ENCODE measurements around the gene ENTPD1.

ENTPD1 gene

DNA sequence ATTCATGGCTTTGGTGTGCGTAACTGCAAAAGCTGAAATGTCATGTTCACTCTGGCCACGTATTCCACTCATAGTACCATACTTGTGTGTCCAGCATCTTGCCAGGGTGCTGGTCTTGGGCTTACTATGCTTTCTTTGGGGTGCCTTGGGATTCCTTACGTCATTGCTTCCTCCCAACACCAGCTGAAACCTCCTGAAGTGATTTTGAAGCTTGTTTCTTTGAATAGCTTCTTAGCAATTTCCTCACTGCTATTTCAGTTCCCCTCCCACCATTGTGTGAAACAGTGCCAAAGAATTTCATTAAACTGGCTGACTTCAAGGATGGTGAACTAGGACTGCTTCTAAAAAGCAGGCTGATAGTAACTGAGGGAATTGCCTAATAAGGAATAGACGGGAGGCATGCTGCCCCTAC, 36.9 kb downstream of the ENTPD1 start:
- POLR2A ChIA-PET = interaction anchor here (1.0 kb wide), 1 partner anchor 9 kb away, joined by 3 read pairs; no protein-coding TSS in a partner anchor
- no peak for DNase-seq (ENCODE audit: extremely low spot score)
- CTCF ChIA-PET = interaction anchor here (1.0 kb wide), 2 partner anchors 28 to 99 kb away, joined by 3 read pairs; partner anchors contain the start of gene TCTN3
- TF ChIP-seq, protein P1, sequence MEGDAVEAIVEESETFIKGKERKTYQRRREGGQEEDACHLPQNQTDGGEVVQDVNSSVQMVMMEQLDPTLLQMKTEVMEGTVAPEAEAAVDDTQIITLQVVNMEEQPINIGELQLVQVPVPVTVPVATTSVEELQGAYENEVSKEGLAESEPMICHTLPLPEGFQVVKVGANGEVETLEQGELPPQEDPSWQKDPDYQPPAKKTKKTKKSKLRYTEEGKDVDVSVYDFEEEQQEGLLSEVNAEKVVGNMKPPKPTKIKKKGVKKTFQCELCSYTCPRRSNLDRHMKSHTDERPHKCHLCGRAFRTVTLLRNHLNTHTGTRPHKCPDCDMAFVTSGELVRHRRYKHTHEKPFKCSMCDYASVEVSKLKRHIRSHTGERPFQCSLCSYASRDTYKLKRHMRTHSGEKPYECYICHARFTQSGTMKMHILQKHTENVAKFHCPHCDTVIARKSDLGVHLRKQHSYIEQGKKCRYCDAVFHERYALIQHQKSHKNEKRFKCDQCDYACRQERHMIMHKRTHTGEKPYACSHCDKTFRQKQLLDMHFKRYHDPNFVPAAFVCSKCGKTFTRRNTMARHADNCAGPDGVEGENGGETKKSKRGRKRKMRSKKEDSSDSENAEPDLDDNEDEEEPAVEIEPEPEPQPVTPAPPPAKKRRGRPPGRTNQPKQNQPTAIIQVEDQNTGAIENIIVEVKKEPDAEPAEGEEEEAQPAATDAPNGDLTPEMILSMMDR (IDR thresholded peaks at IDR 0.05; ENCODE audit: control extremely low read depth, extremely low read depth, low read depth, missing control alignments) = no peak

DNA sequence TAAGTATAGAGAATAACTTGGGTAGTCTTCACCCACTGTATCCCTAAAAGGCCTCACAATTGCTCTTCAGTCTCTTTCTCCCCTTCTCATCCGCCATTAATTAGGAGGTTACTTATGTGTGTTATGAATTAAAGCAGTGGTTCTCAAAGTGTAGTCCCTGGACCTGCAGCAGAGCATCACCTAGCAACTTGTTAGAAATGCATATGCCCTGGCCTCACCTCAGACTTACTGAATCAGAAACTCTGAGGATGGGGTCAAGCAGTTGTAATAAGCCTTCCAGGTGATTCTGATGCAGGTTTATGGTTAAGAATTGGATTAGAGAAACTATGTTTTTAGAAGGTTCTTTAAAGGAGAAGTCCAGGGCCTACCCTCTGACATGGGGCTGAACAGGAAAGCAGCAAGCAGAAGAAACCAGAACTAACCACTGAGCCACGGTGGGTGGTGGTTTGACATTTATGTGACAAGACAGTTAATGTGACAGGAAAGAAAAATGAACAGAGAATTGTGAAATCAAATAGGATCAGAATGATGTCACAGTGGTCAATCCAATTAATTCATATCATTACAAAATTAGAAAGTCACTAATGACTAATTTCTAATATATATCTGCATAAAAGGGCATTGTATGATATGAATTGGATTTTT, 37.6 kb downstream of the ENTPD1 start:
- POLR2A ChIA-PET = interaction anchor here (1.0 kb wide), 1 partner anchor 10 kb away, joined by 3 read pairs; no protein-coding TSS in a partner anchor
- CTCF ChIA-PET = interaction anchor here (1.0 to 5.7 kb wide), 5 partner anchors 11 to 100 kb away, joined by 3 to 36 read pairs (median 3); partner anchors contain the start of gene TCTN3
- TF ChIP-seq, protein P1 (IDR thresholded peaks at IDR 0.05; ENCODE audit: control extremely low read depth, extremely low read depth, low read depth, missing control alignments) = no peak
- no peak for DNase-seq (ENCODE audit: extremely low spot score)

DNA sequence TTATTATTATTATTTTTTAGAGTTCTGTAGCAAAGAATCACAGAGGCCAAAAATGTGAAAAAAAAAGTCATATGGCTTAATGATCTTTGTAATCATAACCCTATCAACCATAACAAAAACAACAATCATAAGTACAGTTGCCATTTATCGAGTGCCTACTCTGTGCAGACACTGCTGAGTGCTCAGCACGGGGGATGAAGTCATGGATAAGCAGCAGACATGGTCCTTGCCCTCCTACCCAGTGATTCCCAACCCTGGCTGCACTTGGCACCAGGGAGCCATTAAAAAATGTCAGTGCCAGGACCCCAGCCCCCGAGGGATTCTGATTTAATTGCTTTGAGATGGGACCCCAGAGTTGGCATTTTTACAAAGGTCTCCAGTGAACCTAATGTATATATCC, 38.2 kb downstream of the ENTPD1 start:
- POLR2A ChIA-PET = no interaction called here
- DNase-seq (ENCODE audit: extremely low spot score) = no peak
- TF ChIP-seq, protein P1 (IDR thresholded peaks at IDR 0.05; ENCODE audit: control extremely low read depth, extremely low read depth, low read depth, missing control alignments) = no peak
- CTCF ChIA-PET = interaction anchor here (1.0 to 5.7 kb wide), 5 partner anchors 10 to 100 kb away, joined by 3 to 36 read pairs (median 5); partner anchors contain the start of gene TCTN3

DNA sequence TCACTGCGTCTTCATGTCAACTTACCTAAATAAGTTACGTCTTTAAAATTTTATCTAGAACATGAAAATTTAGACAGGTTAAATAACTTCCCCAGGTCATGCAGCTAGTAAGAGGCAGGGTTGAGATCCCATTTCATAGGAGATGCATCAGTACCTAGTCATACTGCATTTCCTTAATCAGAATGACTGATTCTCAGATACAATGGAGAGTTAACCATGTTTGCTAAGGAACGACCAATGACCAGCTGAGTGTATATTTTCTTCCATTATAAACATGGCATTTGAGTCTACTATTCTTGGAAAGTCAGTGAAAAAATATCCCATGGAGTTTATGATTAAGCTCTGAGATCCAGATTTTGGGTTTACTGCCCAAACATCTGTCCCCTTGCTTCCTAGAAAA, 39.6 kb downstream of the ENTPD1 start:
- no peak for DNase-seq (ENCODE audit: extremely low spot score)
- TF ChIP-seq, protein P1 (IDR thresholded peaks at IDR 0.05; ENCODE audit: control extremely low read depth, extremely low read depth, low read depth, missing control alignments) = no peak
- POLR2A ChIA-PET = interaction anchor here (0.9 kb wide), 1 partner anchor 38 kb away, joined by 3 read pairs; no protein-coding TSS in a partner anchor
- CTCF ChIA-PET = interaction anchor here (0.6 to 5.7 kb wide), 16 partner anchors 8 to 102 kb away, joined by 3 to 36 read pairs (median 4); partner anchors contain the start of gene TCTN3

DNA sequence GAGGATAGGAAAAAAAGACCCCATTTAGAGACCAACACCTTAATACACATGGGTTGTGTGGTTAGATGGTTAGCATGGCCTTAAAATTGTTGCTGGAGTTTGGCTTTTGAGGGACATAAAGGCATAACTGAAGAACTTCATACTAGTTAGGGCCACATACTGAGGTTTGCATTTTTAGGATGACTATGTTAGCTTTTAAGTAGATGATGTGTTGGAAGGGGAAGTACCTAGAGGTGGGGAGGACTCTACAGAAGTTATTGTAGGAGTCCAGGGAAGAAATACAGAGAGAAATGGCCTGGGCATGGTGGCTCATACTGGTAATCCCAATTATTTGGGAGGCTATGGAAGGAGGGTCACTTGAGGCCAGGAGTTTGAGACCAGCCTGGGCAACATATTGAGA, 40.5 kb downstream of the ENTPD1 start:
- CTCF ChIA-PET = interaction anchor here (0.7 to 5.7 kb wide), 8 partner anchors 10 to 103 kb away, joined by 3 to 36 read pairs (median 4); partner anchors contain the start of gene TCTN3

More for the DNA sequence above, 40.5 kb downstream of the ENTPD1 start:
- DNase-seq (ENCODE audit: extremely low spot score) = no peak
- POLR2A ChIA-PET = interaction anchor here (0.7 to 1.0 kb wide), 2 partner anchors 15 to 37 kb away, joined by 3 to 4 read pairs; no protein-coding TSS in a partner anchor
- TF ChIP-seq, protein P1 (IDR thresholded peaks at IDR 0.05; ENCODE audit: control extremely low read depth, extremely low read depth, low read depth, missing control alignments) = no peak

All from GM10248 (cell line).